ENCODE results near the gene ZDHHC7. TPM values are rescaled to one million over a fixed set of nuclear protein-coding genes. Genes with fewer than 3 reads are reported as not detected.

The ZDHHC7 gene
- total RNA-seq, 2 experiments from 2014 or later, result 30.5 to 33.7 TPM

- H3K9me3 Mint-ChIP-seq, result no peaks in the 10 kb centered on the region
- no peaks in the 10 kb centered on the region for H3K36me3 Mint-ChIP-seq
- no peak for ATAC-seq (ENCODE audit: low read depth)
- H3K4me3 Mint-ChIP-seq, result peak overlapping the region; percentile 90
- H3K27me3 Mint-ChIP-seq, result peaks cover 2% of the 10 kb centered on the region
- peaks cover 29% of the 10 kb centered on the region for H3K4me1 Mint-ChIP-seq
- DNase-seq, result no peak
- POLR2A ChIA-PET, result interaction anchor here (2.4 to 3.5 kb wide), 4 partner anchors 10 to 79 kb away, joined by 8 to 38 read pairs (median 24); partner anchors contain the start of gene ZDHHC7
- H3K27ac Mint-ChIP-seq, result no peak overlapping the region
These were observed 14.7 kb upstream of the ZDHHC7 start for GRCh38 chr16:85025781-85026653.

- Mint-ChIP-seq H3K27me3 (peaks cover 13% of the 10 kb centered on the region), H3K27ac (no peak overlapping the region), H3K36me3 (no peaks in the 10 kb centered on the region), H3K4me3 (no peak overlapping the region), H3K4me1 (peaks cover 10% of the 10 kb centered on the region), H3K9me3 (no peaks in the 10 kb centered on the region)
- no peak for DNase-seq
- POLR2A ChIA-PET, result interaction anchor here (1.1 kb wide), 1 partner anchor 8 kb away, joined by 3 read pairs; no protein-coding TSS in a partner anchor
- no peak for ATAC-seq (ENCODE audit: low read depth)
These were observed 8.4 kb upstream of the ZDHHC7 start for GRCh38 chr16:85019659-85020245.

DNA sequence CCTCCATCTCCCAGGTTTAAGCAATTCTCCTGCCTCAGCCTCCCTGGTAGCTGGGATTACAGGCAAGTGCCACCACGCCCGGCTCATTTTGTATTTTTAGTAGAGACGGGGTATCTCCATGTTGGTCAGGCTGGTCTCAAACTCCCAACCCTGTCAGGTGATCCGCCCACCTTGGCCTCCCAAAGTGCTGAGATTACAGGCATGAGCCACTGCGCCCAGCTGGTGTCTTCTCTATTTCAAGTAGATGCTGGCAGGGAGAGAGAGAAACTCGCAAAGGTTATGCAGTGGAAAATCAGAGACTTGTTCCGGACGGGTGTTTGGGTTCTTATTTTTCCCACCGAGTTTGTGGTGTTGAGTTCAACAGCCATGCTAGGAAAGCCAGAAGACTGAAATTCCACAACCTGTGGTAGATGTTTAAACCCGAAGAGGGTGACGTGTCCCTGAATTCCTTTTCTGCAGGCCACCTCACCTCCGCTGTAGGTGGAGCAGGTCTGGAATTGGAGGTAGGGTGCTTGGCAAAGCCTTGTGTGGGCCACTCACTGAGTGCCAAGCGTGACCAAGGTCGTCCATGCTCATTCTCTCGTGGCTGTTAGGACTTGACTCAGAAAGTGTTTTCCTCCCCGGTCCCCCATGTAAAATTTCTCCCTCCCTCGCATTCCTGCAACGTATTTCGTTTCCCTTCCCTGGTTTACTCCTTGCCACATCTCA is 7.3 kb upstream of the ZDHHC7 start:
- Mint-ChIP-seq H3K4me1 (peaks cover 10% of the 10 kb centered on the region), H3K27ac (no peak overlapping the region), H3K36me3 (no peaks in the 10 kb centered on the region), H3K9me3 (no peaks in the 10 kb centered on the region), H3K4me3 (no peak overlapping the region), H3K27me3 (peaks cover 13% of the 10 kb centered on the region)
- DNase-seq, result no peak
- POLR2A ChIA-PET, result no interaction called here
- no peak for ATAC-seq (ENCODE audit: low read depth)

DNA sequence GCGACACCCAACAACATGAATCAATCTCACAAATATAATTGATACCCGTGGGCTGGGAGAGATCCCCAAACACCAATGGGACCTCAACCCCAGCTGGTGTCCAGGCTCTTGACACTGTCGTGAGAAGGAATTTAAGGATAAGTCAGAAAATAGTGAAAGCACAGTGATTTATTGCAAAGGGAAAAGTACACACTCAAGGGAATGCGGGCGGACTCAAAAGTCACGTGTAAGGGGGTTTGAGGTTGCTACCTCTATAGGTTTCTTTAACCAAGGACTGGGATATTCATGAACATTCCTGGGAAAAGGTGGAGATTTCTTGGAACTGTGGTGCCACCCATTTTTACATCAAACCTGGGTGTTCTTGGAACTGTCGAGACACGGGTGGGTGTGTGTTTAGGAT is 6.3 kb upstream of the ZDHHC7 start:
- H3K27ac Mint-ChIP-seq, result no peak overlapping the region
- peaks cover 10% of the 10 kb centered on the region for H3K4me1 Mint-ChIP-seq
- POLR2A ChIA-PET, result no interaction called here
- no peaks in the 10 kb centered on the region for H3K36me3 Mint-ChIP-seq
- no peak for ATAC-seq (ENCODE audit: low read depth)
- DNase-seq, result no peak
- H3K9me3 Mint-ChIP-seq, result no peaks in the 10 kb centered on the region
- H3K27me3 Mint-ChIP-seq, result peaks cover 13% of the 10 kb centered on the region
- H3K4me3 Mint-ChIP-seq, result no peak overlapping the region

DNA sequence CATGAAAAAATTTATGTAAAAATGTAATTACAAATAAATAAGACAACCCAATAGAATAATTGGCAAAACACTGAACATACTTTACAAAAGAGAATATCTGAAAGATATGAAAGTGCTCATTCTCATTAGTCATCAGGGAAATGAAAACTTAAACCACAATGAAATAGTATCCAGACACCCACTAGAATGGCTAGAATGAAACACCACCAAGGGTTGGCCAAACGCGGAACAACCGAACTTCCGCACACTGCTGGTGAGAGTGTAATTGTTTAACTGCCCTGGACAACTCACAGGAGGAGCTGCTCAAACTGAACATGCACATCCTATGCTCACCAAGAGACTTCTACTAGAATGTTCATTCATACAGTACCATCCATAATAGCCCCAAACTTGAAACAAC is 5.8 kb upstream of the ZDHHC7 start:
- H3K4me3 Mint-ChIP-seq, result no peak overlapping the region
- H3K4me1 Mint-ChIP-seq, result peaks cover 10% of the 10 kb centered on the region
- H3K27ac Mint-ChIP-seq, result no peak overlapping the region
- POLR2A ChIA-PET, result interaction anchor here (2.4 kb wide), 1 partner anchor 9 kb away, joined by 15 read pairs; the partner anchor contains the start of gene KIAA0513
- H3K27me3 Mint-ChIP-seq, result peaks cover 13% of the 10 kb centered on the region
- no peaks in the 10 kb centered on the region for H3K36me3 Mint-ChIP-seq
- DNase-seq (no peak), ATAC-seq (ENCODE audit: low read depth) (no peak)
- no peaks in the 10 kb centered on the region for H3K9me3 Mint-ChIP-seq

DNA sequence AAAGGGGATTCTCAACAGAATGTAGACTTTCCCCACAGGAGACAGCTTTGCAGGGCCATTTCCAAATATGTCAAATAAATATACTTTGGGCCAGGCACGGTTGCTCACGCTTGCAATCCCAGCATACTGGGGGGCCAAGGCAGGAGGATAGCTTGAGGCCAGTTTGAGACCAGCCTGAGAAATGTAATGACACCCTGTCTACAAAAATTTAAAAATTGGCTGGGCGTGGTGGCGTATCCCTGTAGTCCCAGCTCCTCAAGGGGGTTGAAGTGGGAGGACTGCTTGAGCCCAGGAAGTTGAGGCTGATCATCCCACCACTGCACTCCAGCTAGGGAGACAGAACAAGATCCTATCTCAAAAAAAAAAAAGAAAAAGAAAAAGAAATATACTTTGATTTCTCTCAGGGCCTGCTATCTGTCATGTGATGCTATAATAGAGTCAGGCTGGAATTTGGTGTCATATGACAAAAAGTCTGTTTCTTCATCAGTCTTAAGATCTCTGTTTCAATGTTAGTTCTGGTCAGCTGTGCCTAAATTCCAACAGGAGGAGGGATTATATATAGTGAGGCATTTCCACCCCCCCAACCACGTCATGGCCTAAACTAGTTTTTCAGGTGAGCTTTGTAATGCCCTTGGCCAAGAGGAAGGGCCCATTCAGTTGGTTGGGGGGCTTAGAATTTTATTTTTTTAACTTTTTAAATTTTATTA is 4.3 kb upstream of the ZDHHC7 start:
- POLR2A ChIA-PET, result interaction anchor here (1.2 to 2.4 kb wide), 2 partner anchors 11 to 40 kb away, joined by 3 to 15 read pairs; partner anchors contain the start of gene KIAA0513
- DNase-seq, result no peak
- Mint-ChIP-seq H3K4me1 (peaks cover 12% of the 10 kb centered on the region), H3K4me3 (no peak overlapping the region), H3K27ac (no peak overlapping the region), H3K36me3 (peaks cover 4% of the 10 kb centered on the region), H3K27me3 (peaks cover 10% of the 10 kb centered on the region), H3K9me3 (no peaks in the 10 kb centered on the region)
- no peak for ATAC-seq (ENCODE audit: low read depth)

GRCh38 chr16:85014311-85014710 is 3.0 kb upstream of the ZDHHC7 start:
- Mint-ChIP-seq H3K4me1 (peaks cover 20% of the 10 kb centered on the region), H3K4me3 (no peak overlapping the region), H3K27ac (no peak overlapping the region), H3K9me3 (no peaks in the 10 kb centered on the region), H3K36me3 (peaks cover 4% of the 10 kb centered on the region), H3K27me3 (peaks cover 10% of the 10 kb centered on the region)
- ATAC-seq (ENCODE audit: low read depth), result no peak
- DNase-seq, result no peak
- POLR2A ChIA-PET, result no interaction called here

DNA sequence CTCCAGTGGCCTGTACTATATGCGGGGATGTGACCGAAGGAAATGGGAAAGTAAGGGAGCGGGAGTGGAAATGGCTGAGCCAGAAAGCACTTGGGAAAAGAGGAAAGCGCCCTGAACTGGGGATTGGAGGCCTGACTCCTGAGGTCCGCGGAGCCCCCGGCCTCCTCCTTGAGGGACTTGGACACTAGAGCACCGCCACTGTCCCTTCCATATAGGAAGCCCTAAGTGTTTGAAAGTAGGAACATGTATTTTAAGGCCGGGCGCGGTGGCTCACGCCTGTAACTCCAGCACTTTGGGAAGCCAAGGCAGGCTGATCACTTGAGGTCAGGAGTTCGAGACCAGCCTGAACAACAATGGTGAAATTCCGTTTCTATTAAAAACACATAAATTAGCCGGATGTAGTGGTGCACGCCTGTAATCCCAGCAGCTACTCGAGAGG is 530 bp upstream of the ZDHHC7 start:
- no peaks in the 10 kb centered on the region for H3K27me3 Mint-ChIP-seq
- H3K9me3 Mint-ChIP-seq, result no peaks in the 10 kb centered on the region
- peaks cover 19% of the 10 kb centered on the region for H3K4me1 Mint-ChIP-seq
- peak overlapping the region; percentile 94 for H3K27ac Mint-ChIP-seq
- POLR2A ChIA-PET, result interaction anchor here (0.8 to 4.2 kb wide), 6 partner anchors 8 to 325 kb away, joined by 3 to 38 read pairs (median 6); partner anchors contain the start of gene KIAA0513
- ATAC-seq (ENCODE audit: low read depth), result no peak
- peak overlapping the region; percentile 88 for H3K4me3 Mint-ChIP-seq
- no peak for DNase-seq
- peaks cover 4% of the 10 kb centered on the region for H3K36me3 Mint-ChIP-seq

DNA sequence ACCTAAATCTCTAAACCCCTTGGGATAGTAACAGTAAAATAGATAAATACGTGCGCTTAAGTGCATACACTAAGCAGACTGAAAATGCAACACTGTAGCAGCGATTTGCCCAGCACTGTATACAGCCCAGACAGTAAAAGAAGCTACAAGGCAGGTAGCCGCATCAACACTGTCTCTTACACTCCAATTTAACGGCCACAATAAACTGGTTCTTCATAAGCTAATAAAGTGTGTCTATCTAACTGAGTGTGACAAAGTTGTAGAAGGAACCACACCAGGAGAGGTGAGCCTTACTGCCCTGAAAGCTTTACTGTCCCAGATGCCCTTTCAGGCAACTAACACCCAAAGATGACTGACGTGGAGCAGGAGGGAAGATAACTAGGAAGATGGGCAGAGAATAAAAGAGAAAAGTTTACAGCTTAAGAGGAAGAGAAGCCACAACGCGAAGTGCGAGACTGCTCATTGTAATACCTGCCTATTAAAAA is 847 bp downstream of the ZDHHC7 start:
- Mint-ChIP-seq H3K4me3 (peak overlapping the region; percentile 95), H3K4me1 (peaks cover 18% of the 10 kb centered on the region), H3K36me3 (peaks cover 10% of the 10 kb centered on the region), H3K9me3 (no peaks in the 10 kb centered on the region), H3K27me3 (no peaks in the 10 kb centered on the region), H3K27ac (peak overlapping the region; percentile 97)
- POLR2A ChIA-PET, result interaction anchor here (0.6 to 4.2 kb wide), 6 partner anchors 17 to 94 kb away, joined by 3 to 38 read pairs (median 7); partner anchors contain the start of gene KIAA0513
- ATAC-seq (ENCODE audit: low read depth) (no peak), DNase-seq (no peak)

- Mint-ChIP-seq H3K4me1 (peaks cover 29% of the 10 kb centered on the region), H3K4me3 (no peak overlapping the region), H3K9me3 (no peaks in the 10 kb centered on the region), H3K36me3 (peaks cover 11% of the 10 kb centered on the region), H3K27ac (no peak overlapping the region), H3K27me3 (no peaks in the 10 kb centered on the region)
- POLR2A ChIA-PET, result no interaction called here
- DNase-seq (no peak), ATAC-seq (ENCODE audit: low read depth) (no peak)
These were observed 3.1 kb downstream of the ZDHHC7 start for GRCh38 chr16:85008271-85008670.

GRCh38 chr16:85007496-85008214 is 3.7 kb downstream of the ZDHHC7 start:
- H3K4me3 Mint-ChIP-seq, result no peak overlapping the region
- POLR2A ChIA-PET, result no interaction called here
- peaks cover 11% of the 10 kb centered on the region for H3K36me3 Mint-ChIP-seq
- H3K27me3 Mint-ChIP-seq, result no peaks in the 10 kb centered on the region
- no peaks in the 10 kb centered on the region for H3K9me3 Mint-ChIP-seq
- H3K27ac Mint-ChIP-seq, result no peak overlapping the region
- DNase-seq (no peak), ATAC-seq (ENCODE audit: low read depth) (no peak)
- peaks cover 32% of the 10 kb centered on the region for H3K4me1 Mint-ChIP-seq

DNA sequence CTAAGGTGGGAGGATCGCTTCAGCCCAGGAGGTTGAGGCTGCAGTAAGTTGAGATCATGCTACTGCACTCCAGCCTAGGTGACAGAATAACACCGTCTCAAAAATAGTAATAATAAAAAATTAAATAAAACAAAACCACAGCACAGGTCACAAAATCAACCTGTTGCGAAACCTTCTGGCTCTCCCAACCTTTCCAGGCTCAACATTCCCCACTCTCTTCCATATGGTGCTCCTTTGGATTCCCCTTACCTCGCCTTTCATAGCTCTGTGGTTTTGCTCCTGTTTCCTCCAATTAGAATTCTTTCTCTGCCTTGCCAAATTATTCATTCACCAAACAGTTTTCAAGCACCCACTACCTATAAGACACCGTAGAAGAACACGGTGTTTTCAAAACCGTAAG is 4.7 kb downstream of the ZDHHC7 start:
- no peaks in the 10 kb centered on the region for H3K9me3 Mint-ChIP-seq
- POLR2A ChIA-PET, result no interaction called here
- no peaks in the 10 kb centered on the region for H3K27me3 Mint-ChIP-seq
- ATAC-seq (ENCODE audit: low read depth) (no peak), DNase-seq (no peak)
- peaks cover 39% of the 10 kb centered on the region for H3K4me1 Mint-ChIP-seq
- H3K36me3 Mint-ChIP-seq, result peaks cover 15% of the 10 kb centered on the region
- H3K27ac Mint-ChIP-seq, result no peak overlapping the region
- H3K4me3 Mint-ChIP-seq, result no peak overlapping the region
